GM12878 (cell line): ENCODE measurements around the gene DLG4. TPM values are rescaled to one million over a fixed set of nuclear protein-coding genes. Genes with fewer than 3 reads are reported as not detected.

Experiments used
- ATAC-seq: fragments of 200-7000 bp; cut with Tn5 transposase; 3 replicates; pipeline ENCODE4 v1.9.1; 2020; ENCODE audit warnings: mild to moderate bottlenecking, moderate library complexity
- BruUV-seq: library from RNA; stranded (reverse); fragments of 400-500 nt; replicated peaks from 2 replicates; lab custom pipeline; 2021; lab: Mats Ljungman, UMichigan
- CTCF ChIA-PET: fragments of 300-600 bp; sonication (Branson Sonifier 250); formaldehyde crosslinking; extraction: SDS; loops from one replicate; lab custom pipeline; 2021; ENCODE audit warnings: inconsistent platforms; lab: Yijun Ruan, JAX
- POLR2A ChIA-PET: fragments of 350-600 bp; formaldehyde crosslinking; extraction: SDS; loops from one replicate; lab custom pipeline; 2021; ENCODE audit warnings: inconsistent platforms; lab: Charles Lee
- RAD21 ChIA-PET: fragments of 300-600 bp; sonication (Branson Sonifier 250); formaldehyde crosslinking; loops from one replicate; lab custom pipeline; 2023; ENCODE audit warnings: antibody characterized with exemption; ENCODE audit not compliant: unreplicated experiment; lab: Charles Lee
- SMC1A ChIA-PET: fragments of 300-600 bp; sonication (Branson Sonifier 250); formaldehyde crosslinking; loops from one replicate; lab custom pipeline; 2023; ENCODE audit not compliant: unreplicated experiment, uncharacterized antibody; lab: Charles Lee
- DNase-seq: peaks from one replicate; pipeline ENCODE4 v3.0.0-alpha.2; 2011; ENCODE audit warnings: low read depth, low spot score
- FAIRE-seq: peaks from 3 replicates; lab custom pipeline; 2011; peaks lifted over from hg19 to GRCh38; lab: Jason Lieb, UNC
- H2AFZ ChIP-seq: 2 replicates; pipeline ENCODE4 v1.6.0; 2011; ENCODE audit warnings: low read depth, low read length, control low read depth; ENCODE audit not compliant: control insufficient read depth
- H3K27ac ChIP-seq: 2 replicates; pipeline ENCODE4 v1.5.1; 2011; ENCODE audit warnings: control low read depth; ENCODE audit not compliant: control insufficient read depth, insufficient read depth
- H3K27me3 ChIP-seq, 2 experiments: replicated peaks in 1 of 2; 2 replicates each; pipeline versions ENCODE4 v1.6.0 to v1.6.1; 2011; ENCODE audit warnings: low read length in 1 of 2; ENCODE audit not compliant: control insufficient read depth in 2 of 2, insufficient read depth in 2 of 2
- H3K36me3 ChIP-seq, 2 experiments: 2 replicates each; pipeline ENCODE4 v1.5.1; 2011; ENCODE audit warnings: low read length in 1 of 2; ENCODE audit not compliant: control insufficient read depth in 2 of 2, insufficient read depth in 2 of 2
- H3K4me1 ChIP-seq: 2 replicates; pipeline ENCODE4 v1.6.1; 2011; ENCODE audit warnings: mild to moderate bottlenecking, low read length, moderate library complexity, mixed read lengths; ENCODE audit not compliant: control insufficient read depth, insufficient read depth
- H3K4me2 ChIP-seq: 2 replicates; pipeline ENCODE4 v1.6.0; 2011; ENCODE audit warnings: control low read depth; ENCODE audit not compliant: control insufficient read depth, insufficient read depth
- H3K4me3 ChIP-seq: fragments of 200-600 bp; sonication (generic); 2 replicates; pipeline ENCODE4 v1.5.1; 2016
- H3K79me2 ChIP-seq: 2 replicates; pipeline ENCODE4 v1.6.0; 2011; ENCODE audit warnings: low read length; ENCODE audit not compliant: control insufficient read depth, insufficient read depth
- H3K9ac ChIP-seq: 2 replicates; pipeline ENCODE4 v1.8.0; 2011; ENCODE audit warnings: low read length, control low read depth, mixed read lengths; ENCODE audit not compliant: control insufficient read depth, insufficient read depth
- H3K9me3 ChIP-seq: replicated peaks from 3 replicates; pipeline ENCODE4 v1.5.1; 2011; ENCODE audit warnings: mild to moderate bottlenecking, low read length; ENCODE audit not compliant: control insufficient read depth, insufficient read depth
- H4K20me1 ChIP-seq: 2 replicates; pipeline ENCODE4 v1.6.0; 2011; ENCODE audit not compliant: control insufficient read depth, insufficient read depth
- HDAC6 ChIP-seq: fragments of 200-600 bp; sonication (generic); IDR thresholded peaks from one replicate; pipeline ENCODE4 v1.8.0; 2017; ENCODE audit warnings: antibody characterized with exemption; ENCODE audit not compliant: unreplicated experiment
- NFIC ChIP-seq: IDR thresholded peaks from 2 replicates; pipeline ENCODE4 v1.6.1; 2012; ENCODE audit warnings: low read depth, mild to moderate bottlenecking, inconsistent platforms, low read length, moderate library complexity
- RELB ChIP-seq: fragments of 450-650 bp; IDR thresholded peaks from 2 replicates; pipeline ENCODE4 v1.6.1; 2017; ENCODE audit warnings: low read depth, mild to moderate bottlenecking, moderate library complexity
- USF2 ChIP-seq: IDR thresholded peaks from 2 replicates; pipeline ENCODE4 v1.6.1; 2011; ENCODE audit warnings: low read depth, low read length, improper control_type of control experiment, borderline replicate concordance
- ZBTB11 ChIP-seq: fragments of 450-650 bp; formaldehyde crosslinking; IDR thresholded peaks from 2 replicates; pipeline ENCODE4 v1.5.0; 2022; ENCODE audit warnings: mild to moderate bottlenecking, missing genetic modification characterization
- ZBTB33 ChIP-seq: fragments of 450-650 bp; IDR thresholded peaks from 2 replicates; pipeline ENCODE4 v1.6.1; 2017; ENCODE audit warnings: mild to moderate bottlenecking
- WGBS: methylation state at CpG from one replicate; pipeline ENCODE4 v1.1.6; 2016; ENCODE audit warnings: low lambda C conversion rate; ENCODE audit not compliant: insufficient replicate concordance, insufficient coverage; ENCODE audit errors: missing lambda C conversion rate; 5-methylcytosine and 5-hydroxymethylcytosine counted together
- in situ Hi-C: fragments of 300-500 bp; cut with MboI; formaldehyde crosslinking; loops from 9 replicates; pipeline ENCODE4 v1.14.3; 2018; ENCODE audit warnings: mixed read lengths
- intact Hi-C: fragments of 100-400 bp; cut with micrococcal nuclease; formaldehyde crosslinking; loops from one replicate; pipeline ENCODE4 v1.14.2; 2022; ENCODE audit not compliant: unreplicated experiment
- polyA plus RNA-seq, 11 experiments: library from polyadenylated mRNA; depleted of rRNA in 4 of 11; unstranded in 6 of 11; stranded (reverse) in 5 of 11; fragments of >200 nt; fragmentation: Nextera tagmentation in 4 of 11; fragmentation: Illumina TruSeq in 1 of 11; extraction: Ambion mirVana in 4 of 11; extraction: Trizol in 1 of 11; gene quantifications; 1 replicate in 1 of 11; 2 replicates in 10 of 11; pipeline versions ENCODE4 v1.2.1 to v1.2.3, GENCODE V29; 2011 to 2016; ENCODE audit warnings: inconsistent platforms in 2 of 11, missing spikeins in 2 of 11, low read depth in 1 of 11
- total RNA-seq, 4 experiments: library from RNA; depleted of rRNA in 3 of 4; stranded (reverse); fragments of >200 nt in 3 of 4; fragmentation: Illumina TruSeq in 1 of 4; extraction: Trizol in 1 of 4; gene quantifications; 2 replicates each; pipeline versions ENCODE4 v1.2.1 to v1.2.3, GENCODE V29; 2013 to 2021
- TF ChIP-seq, protein P1 (sequence below): fragments of 450-650 bp; IDR thresholded peaks from 2 replicates; pipeline ENCODE4 v1.6.1; 2017; ENCODE audit warnings: mild to moderate bottlenecking, moderate library complexity
- TF ChIP-seq, protein P2 (sequence below): fragments of 450-650 bp; IDR thresholded peaks from 2 replicates; pipeline ENCODE4 v1.6.1; 2018; ENCODE audit warnings: borderline replicate concordance, mild to moderate bottlenecking; ENCODE audit not compliant: partially characterized antibody

DLG4 gene
- total and polyA plus RNA-seq, 10 of the 15 experiments (the other 5 are each of a cell fraction or from before 2014, with no cell fraction given), result 0.07 to 4.1 (median 1.3) TPM

GRCh38 chr17:7228920-7229319 lies 9.3 kb upstream of the DLG4 start:
- CTCF ChIA-PET, result no interaction called here
- no TSS peak for BruUV-seq
- SMC1A ChIA-PET, result no interaction called here
- no peak for ATAC-seq
- POLR2A ChIA-PET, result no interaction called here
- Histone ChIP-seq H3K4me1 (peaks cover 6% of the 10 kb centered on the region), H3K36me3 (peaks cover 19 to 20% of the 10 kb centered on the region in 2 experiments), H3K27me3 (no peaks in the 10 kb centered on the region), H3K79me2 (peaks cover 23% of the 10 kb centered on the region), H4K20me1 (no peaks in the 10 kb centered on the region), H3K4me2 (no peak overlapping the region), H3K27ac (no peak overlapping the region), H3K9me3 (no peaks in the 10 kb centered on the region), H3K9ac (no peak overlapping the region), H2AFZ (no peak overlapping the region), H3K4me3 (no peak overlapping the region)
- RAD21 ChIA-PET, result no interaction called here
- intact Hi-C loops, result no loop called here
- 94% methylated on average over 14 of the region's 14 CpGs for WGBS
- TF ChIP-seq NFIC (no peak), ZBTB33 (no peak), RELB (no peak), USF2 (no peak), ZBTB11 (CRISPR knock-in tag) (no peak), HDAC6 (no peak)
- TF ChIP-seq, protein P1, sequence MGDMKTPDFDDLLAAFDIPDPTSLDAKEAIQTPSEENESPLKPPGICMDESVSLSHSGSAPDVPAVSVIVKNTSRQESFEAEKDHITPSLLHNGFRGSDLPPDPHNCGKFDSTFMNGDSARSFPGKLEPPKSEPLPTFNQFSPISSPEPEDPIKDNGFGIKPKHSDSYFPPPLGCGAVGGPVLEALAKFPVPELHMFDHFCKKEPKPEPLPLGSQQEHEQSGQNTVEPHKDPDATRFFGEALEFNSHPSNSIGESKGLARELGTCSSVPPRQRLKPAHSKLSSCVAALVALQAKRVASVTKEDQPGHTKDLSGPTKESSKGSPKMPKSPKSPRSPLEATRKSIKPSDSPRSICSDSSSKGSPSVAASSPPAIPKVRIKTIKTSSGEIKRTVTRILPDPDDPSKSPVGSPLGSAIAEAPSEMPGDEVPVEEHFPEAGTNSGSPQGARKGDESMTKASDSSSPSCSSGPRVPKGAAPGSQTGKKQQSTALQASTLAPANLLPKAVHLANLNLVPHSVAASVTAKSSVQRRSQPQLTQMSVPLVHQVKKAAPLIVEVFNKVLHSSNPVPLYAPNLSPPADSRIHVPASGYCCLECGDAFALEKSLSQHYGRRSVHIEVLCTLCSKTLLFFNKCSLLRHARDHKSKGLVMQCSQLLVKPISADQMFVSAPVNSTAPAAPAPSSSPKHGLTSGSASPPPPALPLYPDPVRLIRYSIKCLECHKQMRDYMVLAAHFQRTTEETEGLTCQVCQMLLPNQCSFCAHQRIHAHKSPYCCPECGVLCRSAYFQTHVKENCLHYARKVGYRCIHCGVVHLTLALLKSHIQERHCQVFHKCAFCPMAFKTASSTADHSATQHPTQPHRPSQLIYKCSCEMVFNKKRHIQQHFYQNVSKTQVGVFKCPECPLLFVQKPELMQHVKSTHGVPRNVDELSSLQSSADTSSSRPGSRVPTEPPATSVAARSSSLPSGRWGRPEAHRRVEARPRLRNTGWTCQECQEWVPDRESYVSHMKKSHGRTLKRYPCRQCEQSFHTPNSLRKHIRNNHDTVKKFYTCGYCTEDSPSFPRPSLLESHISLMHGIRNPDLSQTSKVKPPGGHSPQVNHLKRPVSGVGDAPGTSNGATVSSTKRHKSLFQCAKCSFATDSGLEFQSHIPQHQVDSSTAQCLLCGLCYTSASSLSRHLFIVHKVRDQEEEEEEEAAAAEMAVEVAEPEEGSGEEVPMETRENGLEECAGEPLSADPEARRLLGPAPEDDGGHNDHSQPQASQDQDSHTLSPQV, result no peak
- TF ChIP-seq, protein P2, sequence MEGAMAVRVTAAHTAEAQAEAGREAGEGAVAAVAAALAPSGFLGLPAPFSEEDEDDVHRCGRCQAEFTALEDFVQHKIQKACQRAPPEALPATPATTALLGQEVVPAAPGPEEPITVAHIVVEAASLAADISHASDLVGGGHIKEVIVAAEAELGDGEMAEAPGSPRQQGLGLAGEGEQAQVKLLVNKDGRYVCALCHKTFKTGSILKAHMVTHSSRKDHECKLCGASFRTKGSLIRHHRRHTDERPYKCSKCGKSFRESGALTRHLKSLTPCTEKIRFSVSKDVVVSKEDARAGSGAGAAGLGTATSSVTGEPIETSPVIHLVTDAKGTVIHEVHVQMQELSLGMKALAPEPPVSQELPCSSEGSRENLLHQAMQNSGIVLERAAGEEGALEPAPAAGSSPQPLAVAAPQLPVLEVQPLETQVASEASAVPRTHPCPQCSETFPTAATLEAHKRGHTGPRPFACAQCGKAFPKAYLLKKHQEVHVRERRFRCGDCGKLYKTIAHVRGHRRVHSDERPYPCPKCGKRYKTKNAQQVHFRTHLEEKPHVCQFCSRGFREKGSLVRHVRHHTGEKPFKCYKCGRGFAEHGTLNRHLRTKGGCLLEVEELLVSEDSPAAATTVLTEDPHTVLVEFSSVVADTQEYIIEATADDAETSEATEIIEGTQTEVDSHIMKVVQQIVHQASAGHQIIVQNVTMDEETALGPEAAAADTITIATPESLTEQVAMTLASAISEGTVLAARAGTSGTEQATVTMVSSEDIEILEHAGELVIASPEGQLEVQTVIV, result no peak
- TF ChIP-seq, all 136 proteins: peak for 0
- DNase-seq (no peak), FAIRE-seq (no peak)
- in situ Hi-C loops, result no loop called here
